Fibroblast of the conjunctiva (primary cell): ENCODE measurements around the gene C1D.
A peak's percentile ranks its signal among the peaks of the same experiment; 100 is the strongest.
"Not testable (repeated sequence)": the region's sequence is repeated elsewhere in the genome, so short reads cannot be mapped to it uniquely, and the experiment has no call there.

ENCODE experiments used
- DNase-seq: peaks from one replicate; pipeline ENCODE4 v3.0.0-alpha.2; 2010; ENCODE audit warnings: low read depth

Gene C1D

GRCh38 chr2:68062680-68063387 is at the start of gene C1D:
Gene C1D, minus strand, starts transcription at chr2:68063004. Its CDS starts 15,694 bp downstream, at chr2:68047310.
- DNase-seq: peak; percentile 70

DNA sequence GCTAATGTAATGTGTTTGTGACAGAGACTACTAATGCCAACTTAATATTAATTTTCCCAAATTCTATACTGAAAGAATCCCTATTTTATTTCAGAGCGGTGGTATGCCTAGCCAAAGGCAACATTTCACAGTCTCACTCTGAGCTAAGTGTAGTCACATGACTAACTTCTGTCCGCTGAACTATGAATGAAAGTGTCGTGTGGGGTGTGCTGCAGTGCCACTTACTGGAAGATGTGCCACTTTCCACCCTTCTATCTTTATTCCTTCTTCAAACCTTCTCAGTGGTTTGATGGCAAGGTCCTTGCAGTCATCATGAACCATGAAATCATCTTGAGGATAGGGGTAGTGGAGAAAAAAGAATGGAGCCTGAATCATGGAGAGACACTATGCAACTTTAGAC is 47.3 kb upstream of the C1D start:
- no peak for DNase-seq

GRCh38 chr2:68108120-68108519 is 45.3 kb upstream of the C1D start:
- DNase-seq: no peak

DNA sequence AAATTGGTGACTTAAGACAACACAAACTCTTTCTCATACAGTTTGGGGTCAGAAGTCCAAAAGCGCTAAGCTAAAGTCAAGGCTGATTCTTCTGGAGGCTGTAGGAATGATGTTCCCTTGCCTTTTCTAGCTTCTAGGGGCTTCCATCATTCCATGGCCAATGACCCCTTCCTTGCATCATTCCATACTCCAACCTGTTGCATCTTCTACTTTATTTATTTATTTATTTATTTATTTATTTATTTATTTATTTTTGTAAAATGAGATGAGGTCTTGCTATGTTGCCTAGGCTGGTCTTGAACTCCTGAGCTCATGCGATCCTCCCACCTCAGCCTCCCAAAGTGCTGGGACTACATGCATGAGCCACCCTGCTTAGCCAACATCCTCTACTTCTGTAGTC is 44.7 kb upstream of the C1D start:
- no peak for DNase-seq

DNA sequence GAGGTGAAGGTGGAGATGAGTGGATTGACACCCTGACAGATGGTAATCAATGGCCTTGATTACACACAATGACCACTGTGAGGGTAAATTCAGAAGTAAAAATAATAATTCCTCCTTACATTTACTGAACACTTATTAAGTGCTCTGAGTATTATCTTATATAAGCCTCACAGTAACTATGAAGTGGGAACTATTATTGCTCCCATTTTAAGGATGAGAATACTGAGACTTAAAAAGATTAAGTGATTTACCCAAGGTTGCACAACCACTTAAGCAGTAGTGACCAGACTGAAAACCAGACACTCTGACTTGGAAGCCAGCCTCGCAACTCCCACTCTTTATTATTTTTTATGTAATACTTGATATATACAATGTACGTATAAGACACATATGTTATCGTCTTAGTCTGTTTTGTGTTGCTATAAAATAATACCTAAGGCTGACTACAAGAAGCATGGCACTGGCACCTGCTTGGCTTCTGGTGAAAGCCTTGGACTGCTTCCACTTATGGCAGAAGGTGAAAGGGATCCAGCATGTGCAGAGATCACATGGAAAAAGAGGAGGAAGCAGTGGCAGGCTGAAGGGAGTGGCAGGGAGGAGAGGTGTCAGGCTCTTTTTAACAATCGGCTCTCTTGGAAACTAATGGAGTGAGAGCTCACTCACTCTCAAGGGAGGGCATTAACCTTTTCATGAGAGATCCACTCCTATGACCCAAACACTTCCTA is 41.5 kb upstream of the C1D start:
- DNase-seq: no peak

DNA sequence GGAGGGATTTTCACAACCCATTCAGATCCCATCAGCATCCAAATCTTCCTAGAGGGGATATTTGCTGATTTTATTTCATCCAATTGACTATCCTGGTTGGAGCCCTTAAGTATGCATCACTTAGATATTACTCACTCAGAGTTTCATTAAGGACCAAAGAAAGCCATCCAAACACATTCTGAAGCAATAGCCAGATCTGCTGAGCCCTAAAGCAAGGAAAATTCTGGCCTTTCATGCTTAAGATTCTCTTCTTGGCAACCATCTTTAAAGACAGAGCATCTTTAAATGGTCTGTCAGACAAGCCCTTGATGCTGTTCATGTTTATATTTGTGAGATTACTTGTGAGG is 40.9 kb upstream of the C1D start:
- no peak for DNase-seq

DNA sequence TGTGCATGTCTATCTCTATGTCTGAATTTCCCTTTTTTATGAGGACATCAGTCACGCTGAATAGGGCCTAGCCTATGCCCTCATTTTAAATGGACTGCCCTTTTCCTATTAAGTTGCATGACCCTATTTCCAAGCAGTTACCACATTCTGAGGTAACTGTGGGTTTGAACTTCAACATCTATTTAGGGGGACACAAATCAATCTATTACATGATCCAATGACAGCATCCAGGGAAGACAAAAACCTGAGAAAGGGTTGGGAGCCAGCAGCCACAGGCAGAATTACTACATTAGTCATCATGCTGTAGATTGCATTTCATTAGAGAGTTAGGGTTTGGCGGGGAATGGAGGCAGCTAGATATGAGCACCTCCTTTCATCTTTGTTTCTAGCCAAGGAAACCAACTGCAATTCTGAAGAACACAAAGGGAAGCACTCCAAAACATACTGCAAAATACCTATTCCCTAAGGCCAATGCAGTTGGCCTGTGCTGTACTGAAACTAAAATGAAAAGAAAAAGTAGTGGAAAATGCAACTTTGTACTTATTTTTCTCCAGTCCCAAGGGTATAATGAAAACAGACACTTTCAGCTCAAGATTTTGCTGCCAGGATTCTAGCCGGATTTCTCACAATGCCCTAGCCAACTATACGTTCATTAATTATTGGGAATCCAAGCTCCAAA is 40.4 kb upstream of the C1D start:
- no peak for DNase-seq

GRCh38 chr2:68100189-68100588 is 37.4 kb upstream of the C1D start:
- DNase-seq: no peak

DNA sequence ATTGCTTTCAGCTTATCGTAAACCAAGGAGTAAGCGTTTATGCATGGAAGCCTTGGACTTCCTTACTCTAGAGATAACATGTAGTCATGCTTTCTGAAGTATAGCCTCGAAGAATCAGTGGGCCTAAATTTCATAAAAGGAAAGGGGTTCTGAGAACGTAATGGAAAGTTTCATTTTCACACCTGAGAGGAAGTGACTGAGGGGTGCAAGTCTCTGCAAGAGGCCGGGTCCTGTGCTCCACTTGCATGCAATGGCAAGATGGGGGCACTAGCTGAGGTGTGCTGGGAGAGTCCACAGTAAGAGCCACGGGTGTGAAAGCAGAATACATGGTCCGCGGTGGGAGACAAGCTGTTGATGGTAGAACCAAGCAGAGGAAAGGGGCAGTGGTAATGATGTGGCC is 36.5 kb upstream of the C1D start:
- DNase-seq: no peak

GRCh38 chr2:68098291-68098797 is 35.5 kb upstream of the C1D start:
- DNase-seq: no peak

- DNase-seq: no peak
Measured at GRCh38 chr2:68094111-68094510, 31.3 kb upstream of the C1D start.

DNA sequence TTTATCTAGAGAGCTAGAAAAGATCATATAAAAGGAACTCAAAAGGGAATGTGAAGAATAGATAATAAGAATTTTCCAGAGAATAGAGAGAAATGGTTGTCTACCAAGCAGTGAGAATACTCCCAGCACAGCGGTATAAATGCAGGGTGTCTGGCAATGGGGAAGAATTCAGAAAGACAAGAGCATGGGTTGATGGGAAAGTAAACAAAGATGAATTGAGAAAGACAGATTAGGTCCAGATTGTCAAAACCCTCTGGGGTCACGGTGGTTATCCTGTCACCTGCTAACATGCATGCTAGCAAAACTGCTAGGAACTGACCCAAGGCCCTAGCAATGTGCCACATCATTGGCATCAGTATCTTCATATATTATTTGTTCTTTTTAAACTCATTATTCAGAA is 30.8 kb upstream of the C1D start:
- no peak for DNase-seq

GRCh38 chr2:68091439-68092034 is 28.7 kb upstream of the C1D start:
- no peak for DNase-seq

DNA sequence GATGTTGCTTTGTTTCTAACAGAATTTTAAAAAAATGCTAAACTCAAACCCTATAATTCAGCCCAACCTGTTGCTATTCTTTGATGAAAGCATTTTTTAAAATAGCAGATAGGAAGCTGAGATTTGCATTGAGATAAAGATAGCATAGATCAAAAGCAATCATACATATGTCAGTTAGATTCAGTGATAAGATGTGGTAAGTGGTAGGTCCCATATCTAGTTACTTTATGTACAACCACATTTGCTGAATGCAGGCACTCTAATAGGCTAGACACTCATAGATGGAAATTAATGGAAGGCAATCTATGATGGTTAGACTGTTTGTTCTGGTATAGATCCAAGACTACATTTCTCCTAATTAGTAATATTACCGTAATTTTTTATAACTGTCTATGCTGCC is 27.2 kb upstream of the C1D start:
- DNase-seq: no peak

DNA sequence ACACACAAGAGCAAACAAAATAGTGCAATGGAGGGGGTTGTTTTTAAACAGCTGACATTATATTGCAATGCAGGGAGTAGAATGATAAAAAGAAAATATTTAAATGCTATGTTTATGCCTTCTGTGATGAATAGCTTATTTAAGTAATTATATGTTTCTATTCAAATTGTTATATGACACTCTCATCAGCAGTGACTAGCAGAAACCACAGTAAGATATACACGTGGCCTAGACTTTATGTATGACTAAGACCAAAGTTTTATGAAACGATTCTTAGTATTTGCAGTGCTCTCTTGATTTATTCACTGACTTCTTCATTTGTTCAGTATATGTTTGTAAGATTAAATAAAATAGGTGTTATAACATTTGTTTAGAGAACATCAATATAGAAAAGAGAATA is 26.1 kb upstream of the C1D start:
- no peak for DNase-seq

DNA sequence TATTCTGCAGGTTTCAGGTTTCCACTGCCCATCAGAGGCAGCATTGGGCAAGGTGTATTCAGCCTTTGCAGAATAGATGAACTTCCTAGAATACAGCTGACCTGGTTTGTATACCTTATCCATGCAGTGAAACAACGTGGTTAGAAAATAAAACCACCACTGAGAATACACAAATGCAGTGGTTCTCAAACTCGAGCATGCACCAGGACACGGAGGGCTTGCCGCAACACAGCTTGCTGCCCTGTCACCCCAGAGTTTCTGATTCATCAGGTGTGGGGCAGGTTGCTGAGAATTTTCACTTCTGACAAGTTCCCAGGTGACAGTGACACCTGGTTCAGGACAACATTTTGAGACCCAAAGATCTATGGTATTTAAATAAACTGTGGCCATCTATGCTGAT is 23.4 kb upstream of the C1D start:
- DNase-seq: no peak

- no peak for DNase-seq
Measured at GRCh38 chr2:68083346-68083745, 20.5 kb upstream of the C1D start.

- no peak for DNase-seq
Measured at GRCh38 chr2:68074050-68074449, 11.2 kb upstream of the C1D start.

DNA sequence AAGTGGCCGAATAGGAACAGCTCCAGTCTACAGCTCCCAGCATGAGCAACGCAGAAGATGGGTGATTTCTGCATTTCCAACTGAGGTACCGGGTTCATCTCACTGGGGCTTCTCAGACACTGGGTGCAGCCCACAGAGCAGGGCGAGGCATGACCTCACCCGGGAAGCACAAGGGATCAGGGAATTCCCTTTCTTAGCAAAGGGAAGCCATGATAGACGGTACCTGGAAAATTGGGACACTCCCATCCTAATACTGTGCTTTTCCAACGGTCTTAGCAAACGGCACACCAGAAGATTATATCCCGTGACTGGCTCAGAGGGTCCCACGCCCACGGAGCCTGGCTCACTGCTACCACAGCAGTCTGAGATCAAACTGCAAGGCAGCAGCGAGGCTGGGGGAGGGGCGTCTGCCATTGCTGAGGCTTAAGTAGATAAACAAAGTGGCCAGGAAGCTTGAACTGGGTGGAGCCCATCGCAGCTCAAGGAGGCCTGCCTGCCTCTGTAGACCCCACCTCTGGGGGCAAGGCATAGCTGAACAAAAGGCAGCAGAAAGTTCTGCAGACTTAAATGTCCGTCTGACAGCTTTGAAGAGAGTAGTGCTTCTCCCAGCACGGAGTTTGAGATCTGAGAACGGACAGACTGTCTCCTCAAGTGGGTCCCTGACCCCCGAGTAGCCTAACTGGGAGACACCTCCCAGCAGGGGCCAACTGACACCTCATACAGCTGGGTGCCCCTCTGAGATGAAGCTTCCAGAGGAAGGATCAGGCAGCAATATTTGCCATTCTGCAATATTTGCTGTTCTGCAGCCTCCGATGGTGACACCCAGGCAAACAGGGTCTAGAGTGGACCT is 1.2 kb upstream of the C1D start:
- not testable (repeated sequence) for DNase-seq

DNA sequence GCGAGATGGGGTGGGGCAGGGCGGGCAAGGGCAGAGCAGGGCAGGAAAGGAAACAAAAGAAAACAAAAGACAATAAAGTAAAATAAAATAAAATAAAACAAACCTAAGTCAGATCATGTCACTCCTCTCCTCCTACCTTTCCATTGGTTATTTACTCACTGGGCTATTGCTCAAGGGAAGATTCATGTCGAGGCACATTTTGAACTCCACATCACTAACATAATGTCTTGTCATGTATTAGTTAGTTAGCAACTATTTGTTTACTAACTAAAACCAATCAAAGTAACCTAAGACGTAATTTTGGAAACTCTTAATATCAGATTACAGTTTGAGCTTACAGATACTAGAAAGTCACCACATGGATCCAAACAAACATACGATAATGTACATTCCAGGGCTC is 2.2 kb downstream of the C1D start:
- no peak for DNase-seq

- DNase-seq: no peak
Measured at GRCh38 chr2:68059784-68060525, 2.8 kb downstream of the C1D start.
